SK-N-SH treated with all-trans-retinoic acid at 6 μM for 48 hours (cell line): ENCODE measurements around the gene INSR.

ENCODE experiments used
- BACH2 ChIP-seq: fragments of 250-450 bp; sonication (Bioruptor Pico); IDR thresholded peaks from 2 replicates; pipeline ENCODE4 v1.9.0; 2021; ENCODE audit warnings: mild to moderate bottlenecking, borderline replicate concordance
- CSDC2 ChIP-seq: fragments of 250-450 bp; sonication (Bioruptor Pico); IDR thresholded peaks from 2 replicates; pipeline ENCODE4 v1.5.0; 2020; ENCODE audit warnings: mild to moderate bottlenecking, moderate library complexity
- GLIS3 ChIP-seq: fragments of 250-450 bp; sonication (Bioruptor Pico); IDR thresholded peaks from 2 replicates; pipeline ENCODE4 v1.5.0; 2020; ENCODE audit warnings: mild to moderate bottlenecking, moderate library complexity
- OSR1 ChIP-seq: fragments of 250-450 bp; sonication (Bioruptor Pico); IDR thresholded peaks from 2 replicates; pipeline ENCODE4 v1.8.0; 2022; ENCODE audit warnings: moderate library complexity, mild to moderate bottlenecking, inconsistent platforms
- PPARA ChIP-seq: fragments of 250-450 bp; sonication (Bioruptor Pico); IDR thresholded peaks from 2 replicates; pipeline ENCODE4 v1.5.0; 2020; ENCODE audit warnings: mild to moderate bottlenecking, borderline replicate concordance
- RARB ChIP-seq: fragments of 250-450 bp; sonication (Bioruptor Pico); IDR thresholded peaks from 2 replicates; pipeline ENCODE4 v1.8.0; 2021; ENCODE audit warnings: mild to moderate bottlenecking, moderate library complexity
- TCF4 ChIP-seq: fragments of 250-450 bp; sonication (Bioruptor Pico); IDR thresholded peaks from 2 replicates; pipeline ENCODE4 v1.8.0; 2021; ENCODE audit warnings: mild to moderate bottlenecking, moderate library complexity, borderline replicate concordance
- ZFP3 ChIP-seq: fragments of 250-450 bp; sonication (Bioruptor Pico); IDR thresholded peaks from 2 replicates; pipeline ENCODE4 v1.5.0; 2020; ENCODE audit warnings: mild to moderate bottlenecking, moderate library complexity
- ZNF8 ChIP-seq: fragments of 450-650 bp; formaldehyde crosslinking; IDR thresholded peaks from 2 replicates; pipeline ENCODE4 v1.5.0; 2020; ENCODE audit warnings: mild to moderate bottlenecking, moderate library complexity
- TF ChIP-seq, protein P1 (sequence below): fragments of 250-450 bp; sonication (Bioruptor Pico); IDR thresholded peaks from 2 replicates; pipeline ENCODE4 v1.5.1; 2020; ENCODE audit warnings: low read depth, mild to moderate bottlenecking, moderate library complexity
- TF ChIP-seq, protein P2 (sequence below): fragments of 250-450 bp; sonication (Bioruptor Pico); IDR thresholded peaks from 2 replicates; pipeline ENCODE4 v1.5.1; 2021; ENCODE audit warnings: mild to moderate bottlenecking, moderate library complexity

DNA sequence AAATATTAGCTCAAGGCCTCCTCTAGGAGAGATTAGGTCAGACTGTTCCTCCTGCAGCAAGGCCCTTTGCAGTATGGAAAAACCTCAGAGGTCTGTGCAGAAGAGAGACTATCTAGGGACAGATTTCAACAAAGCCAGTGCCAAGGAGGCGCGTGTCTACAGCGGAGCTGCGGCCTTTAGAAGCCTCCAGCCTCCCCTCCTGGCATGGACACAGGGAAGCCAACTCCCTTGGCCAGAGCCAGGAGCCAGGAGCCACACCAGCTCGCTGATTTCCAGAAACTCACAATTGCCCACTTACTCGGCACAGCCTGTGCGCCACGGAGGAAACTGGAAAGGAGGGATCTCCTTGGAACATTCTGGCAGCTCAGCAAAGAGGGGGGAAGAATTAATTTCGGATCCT is 63.4 kb downstream of the INSR start:
- TF ChIP-seq CSDC2 (CRISPR knock-in tag), result no peak
- no peak for TF ChIP-seq OSR1
- TF ChIP-seq PPARA (CRISPR knock-in tag), result no peak
- TF ChIP-seq BACH2 (CRISPR knock-in tag), result no peak
- no peak for TF ChIP-seq GLIS3
- TF ChIP-seq ZNF8 (CRISPR knock-in tag), result no peak
- no peak for TF ChIP-seq RARB
- TF ChIP-seq, protein P1, sequence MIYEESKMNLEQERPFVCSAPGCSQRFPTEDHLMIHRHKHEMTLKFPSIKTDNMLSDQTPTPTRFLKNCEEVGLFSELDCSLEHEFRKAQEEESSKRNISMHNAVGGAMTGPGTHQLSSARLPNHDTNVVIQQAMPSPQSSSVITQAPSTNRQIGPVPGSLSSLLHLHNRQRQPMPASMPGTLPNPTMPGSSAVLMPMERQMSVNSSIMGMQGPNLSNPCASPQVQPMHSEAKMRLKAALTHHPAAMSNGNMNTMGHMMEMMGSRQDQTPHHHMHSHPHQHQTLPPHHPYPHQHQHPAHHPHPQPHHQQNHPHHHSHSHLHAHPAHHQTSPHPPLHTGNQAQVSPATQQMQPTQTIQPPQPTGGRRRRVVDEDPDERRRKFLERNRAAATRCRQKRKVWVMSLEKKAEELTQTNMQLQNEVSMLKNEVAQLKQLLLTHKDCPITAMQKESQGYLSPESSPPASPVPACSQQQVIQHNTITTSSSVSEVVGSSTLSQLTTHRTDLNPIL (CRISPR knock-in tag), result no peak
- TF ChIP-seq, protein P2, sequence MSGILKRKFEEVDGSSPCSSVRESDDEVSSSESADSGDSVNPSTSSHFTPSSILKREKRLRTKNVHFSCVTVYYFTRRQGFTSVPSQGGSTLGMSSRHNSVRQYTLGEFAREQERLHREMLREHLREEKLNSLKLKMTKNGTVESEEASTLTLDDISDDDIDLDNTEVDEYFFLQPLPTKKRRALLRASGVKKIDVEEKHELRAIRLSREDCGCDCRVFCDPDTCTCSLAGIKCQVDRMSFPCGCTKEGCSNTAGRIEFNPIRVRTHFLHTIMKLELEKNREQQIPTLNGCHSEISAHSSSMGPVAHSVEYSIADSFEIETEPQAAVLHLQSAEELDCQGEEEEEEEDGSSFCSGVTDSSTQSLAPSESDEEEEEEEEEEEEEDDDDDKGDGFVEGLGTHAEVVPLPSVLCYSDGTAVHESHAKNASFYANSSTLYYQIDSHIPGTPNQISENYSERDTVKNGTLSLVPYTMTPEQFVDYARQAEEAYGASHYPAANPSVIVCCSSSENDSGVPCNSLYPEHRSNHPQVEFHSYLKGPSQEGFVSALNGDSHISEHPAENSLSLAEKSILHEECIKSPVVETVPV (CRISPR knock-in tag), result no peak
- TF ChIP-seq TCF4 (CRISPR knock-in tag), result no peak
- no peak for TF ChIP-seq ZFP3 (CRISPR knock-in tag)
